Measurements from ENCODE around the gene POLE.
A peak's percentile ranks its signal among the peaks of the same experiment; 100 is the strongest.

The POLE gene, protein sequence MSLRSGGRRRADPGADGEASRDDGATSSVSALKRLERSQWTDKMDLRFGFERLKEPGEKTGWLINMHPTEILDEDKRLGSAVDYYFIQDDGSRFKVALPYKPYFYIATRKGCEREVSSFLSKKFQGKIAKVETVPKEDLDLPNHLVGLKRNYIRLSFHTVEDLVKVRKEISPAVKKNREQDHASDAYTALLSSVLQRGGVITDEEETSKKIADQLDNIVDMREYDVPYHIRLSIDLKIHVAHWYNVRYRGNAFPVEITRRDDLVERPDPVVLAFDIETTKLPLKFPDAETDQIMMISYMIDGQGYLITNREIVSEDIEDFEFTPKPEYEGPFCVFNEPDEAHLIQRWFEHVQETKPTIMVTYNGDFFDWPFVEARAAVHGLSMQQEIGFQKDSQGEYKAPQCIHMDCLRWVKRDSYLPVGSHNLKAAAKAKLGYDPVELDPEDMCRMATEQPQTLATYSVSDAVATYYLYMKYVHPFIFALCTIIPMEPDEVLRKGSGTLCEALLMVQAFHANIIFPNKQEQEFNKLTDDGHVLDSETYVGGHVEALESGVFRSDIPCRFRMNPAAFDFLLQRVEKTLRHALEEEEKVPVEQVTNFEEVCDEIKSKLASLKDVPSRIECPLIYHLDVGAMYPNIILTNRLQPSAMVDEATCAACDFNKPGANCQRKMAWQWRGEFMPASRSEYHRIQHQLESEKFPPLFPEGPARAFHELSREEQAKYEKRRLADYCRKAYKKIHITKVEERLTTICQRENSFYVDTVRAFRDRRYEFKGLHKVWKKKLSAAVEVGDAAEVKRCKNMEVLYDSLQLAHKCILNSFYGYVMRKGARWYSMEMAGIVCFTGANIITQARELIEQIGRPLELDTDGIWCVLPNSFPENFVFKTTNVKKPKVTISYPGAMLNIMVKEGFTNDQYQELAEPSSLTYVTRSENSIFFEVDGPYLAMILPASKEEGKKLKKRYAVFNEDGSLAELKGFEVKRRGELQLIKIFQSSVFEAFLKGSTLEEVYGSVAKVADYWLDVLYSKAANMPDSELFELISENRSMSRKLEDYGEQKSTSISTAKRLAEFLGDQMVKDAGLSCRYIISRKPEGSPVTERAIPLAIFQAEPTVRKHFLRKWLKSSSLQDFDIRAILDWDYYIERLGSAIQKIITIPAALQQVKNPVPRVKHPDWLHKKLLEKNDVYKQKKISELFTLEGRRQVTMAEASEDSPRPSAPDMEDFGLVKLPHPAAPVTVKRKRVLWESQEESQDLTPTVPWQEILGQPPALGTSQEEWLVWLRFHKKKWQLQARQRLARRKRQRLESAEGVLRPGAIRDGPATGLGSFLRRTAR (N-terminal part only)

DNA sequence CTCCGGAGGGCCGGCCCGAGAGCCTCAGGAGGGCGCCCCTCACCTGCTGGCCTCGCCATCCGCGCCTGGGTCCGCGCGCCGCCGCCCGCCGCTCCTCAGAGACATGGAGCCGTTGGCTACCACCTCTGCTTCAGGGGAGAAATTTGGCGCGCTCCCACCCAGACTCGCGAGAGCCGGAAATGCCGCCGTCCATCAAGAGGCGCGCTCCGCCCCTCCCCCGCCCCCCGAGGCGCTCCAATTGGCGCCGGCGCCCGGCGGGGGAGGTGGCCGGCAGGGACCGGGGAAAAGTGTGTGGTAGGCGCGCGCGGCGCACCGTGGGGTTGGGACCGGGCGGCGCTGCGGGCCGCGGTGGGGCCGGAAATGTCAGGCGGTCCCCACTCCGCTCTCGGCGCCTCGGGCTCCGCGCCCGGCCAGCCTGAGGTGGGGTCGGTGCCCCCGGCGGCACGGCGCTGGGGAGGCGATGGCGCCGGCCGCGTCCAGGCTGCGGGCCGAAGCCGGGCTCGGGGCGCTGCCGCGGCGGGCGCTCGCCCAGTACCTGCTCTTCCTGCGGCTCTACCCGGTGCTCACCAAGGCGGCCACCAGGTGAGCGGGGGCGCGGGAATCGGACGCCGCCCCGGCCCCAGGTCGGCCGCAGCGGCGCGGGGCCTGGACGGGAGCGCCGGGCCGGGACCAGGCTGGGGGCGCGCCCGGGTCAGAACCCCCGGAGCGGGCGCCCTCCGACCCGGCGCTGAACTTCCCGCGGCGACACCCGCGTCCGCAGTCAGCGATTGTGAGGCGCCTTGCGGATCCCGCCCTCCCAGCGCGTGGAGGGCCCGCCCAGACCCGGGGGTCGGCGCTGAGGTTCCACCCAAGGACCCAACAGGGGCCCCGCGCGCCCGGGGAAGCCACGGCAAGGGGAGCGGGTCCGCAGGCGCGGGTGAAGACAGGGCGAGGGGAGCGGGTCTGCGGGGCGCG is at the start of gene POLE, which contains the start of gene PXMP2:
TSS of gene POLE (minus strand) at position 132 of the 954 bp plus-strand sequence. CDS start at position 105, 27 bp downstream.
TSS of gene PXMP2 (plus strand) at position 377 of the 954 bp plus-strand sequence. CDS start at position 461, 84 bp downstream.
- no peaks in the 10 kb centered on the region for H3K9me3 ChIP-seq (ENCODE audit: control insufficient read depth, low read length)
- no peaks in the 10 kb centered on the region for H3K36me3 ChIP-seq (ENCODE audit: control insufficient read depth, insufficient read depth, low read length)
- H3K27me3 ChIP-seq (ENCODE audit: control insufficient read depth, insufficient read depth, low read length): no peaks in the 10 kb centered on the region
- H3K4me1 ChIP-seq (ENCODE audit: control insufficient read depth, insufficient read depth, low read length): peaks cover 11% of the 10 kb centered on the region
- H3K9ac ChIP-seq (ENCODE audit: low read length): peak within 1 kb of the TSS; percentile 55
- no peak within 1 kb of the TSS for H3K4me3 ChIP-seq (ENCODE audit: low read length)

DNA sequence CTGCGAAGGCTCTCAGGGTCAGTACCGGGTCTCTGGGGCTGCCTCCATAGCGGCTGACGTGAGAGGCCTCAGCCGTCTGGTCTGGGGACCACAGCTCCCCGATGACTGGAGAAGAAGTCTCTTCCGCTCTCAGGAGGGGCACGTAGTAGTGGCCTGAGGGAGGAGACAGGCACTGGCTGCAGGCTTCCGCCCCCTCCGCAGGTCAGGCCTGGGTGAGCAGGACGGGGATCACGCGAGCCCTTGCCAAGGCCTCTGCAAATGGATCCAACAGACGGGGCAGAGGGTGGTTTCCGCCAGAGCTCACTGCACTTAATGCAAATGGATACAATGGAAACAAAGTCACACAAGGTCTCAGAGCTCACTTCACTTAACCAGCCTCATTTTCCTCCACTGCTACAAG is 49.8 kb upstream of the POLE start:
- H3K4me3 ChIP-seq (ENCODE audit: low read length): no peak overlapping the region
- no peaks in the 10 kb centered on the region for H3K9me3 ChIP-seq (ENCODE audit: control insufficient read depth, low read length)
- H3K36me3 ChIP-seq (ENCODE audit: control insufficient read depth, insufficient read depth, low read length): peaks cover 31% of the 10 kb centered on the region

DNA sequence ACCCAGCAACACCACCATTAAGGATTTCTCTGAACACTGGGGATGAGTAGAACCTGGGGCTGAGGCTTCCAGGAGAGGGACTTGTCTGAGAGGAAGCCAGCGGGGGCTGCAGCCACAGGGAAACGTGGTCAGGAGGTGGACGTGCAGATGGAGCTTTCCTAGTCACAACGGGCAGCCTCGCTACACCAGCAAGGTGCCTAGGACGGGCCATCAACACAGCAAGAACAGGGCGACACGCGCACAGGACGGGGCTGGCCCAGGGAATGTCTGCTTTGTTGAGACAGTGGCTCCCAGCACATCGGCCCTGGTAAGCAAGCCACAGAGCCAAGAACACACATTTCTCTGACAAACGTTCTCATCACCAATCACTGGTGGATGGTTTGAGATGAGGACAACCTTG is 49.2 kb upstream of the POLE start:
- H3K4me3 ChIP-seq (ENCODE audit: low read length): no peak overlapping the region
- H3K9ac ChIP-seq (ENCODE audit: low read length): no peak overlapping the region
- peaks cover 26% of the 10 kb centered on the region for H3K36me3 ChIP-seq (ENCODE audit: control insufficient read depth, insufficient read depth, low read length)
- H3K27me3 ChIP-seq (ENCODE audit: control insufficient read depth, insufficient read depth, low read length): no peaks in the 10 kb centered on the region
- H3K4me1 ChIP-seq (ENCODE audit: control insufficient read depth, insufficient read depth, low read length): no peaks in the 10 kb centered on the region
- no peaks in the 10 kb centered on the region for H3K9me3 ChIP-seq (ENCODE audit: control insufficient read depth, low read length)

More for the DNA sequence above, 49.8 kb upstream of the POLE start:
- no peak overlapping the region for H3K9ac ChIP-seq (ENCODE audit: low read length)
- no peaks in the 10 kb centered on the region for H3K27me3 ChIP-seq (ENCODE audit: control insufficient read depth, insufficient read depth, low read length)
- no peaks in the 10 kb centered on the region for H3K4me1 ChIP-seq (ENCODE audit: control insufficient read depth, insufficient read depth, low read length)

DNA sequence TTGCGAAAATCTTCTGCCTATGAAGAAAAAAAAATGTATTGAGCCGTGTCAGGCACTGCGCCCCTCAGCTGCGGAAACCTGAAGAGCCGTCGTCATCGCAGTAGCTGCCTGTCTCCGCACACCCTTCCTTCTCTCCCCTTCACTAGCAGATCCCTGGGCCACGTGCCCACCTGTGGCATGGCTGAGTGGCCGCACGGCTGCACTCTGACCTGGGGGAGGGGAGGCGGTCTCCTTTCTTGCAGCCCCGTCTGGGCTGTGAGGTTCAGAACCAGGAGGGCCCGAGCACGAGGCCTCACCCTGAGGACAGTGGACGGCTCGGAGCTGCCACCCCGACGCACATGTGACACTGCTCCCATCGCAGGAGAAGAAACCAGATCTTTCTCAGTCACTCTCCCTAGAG is 48.4 kb upstream of the POLE start:
- peaks cover 19% of the 10 kb centered on the region for H3K36me3 ChIP-seq (ENCODE audit: control insufficient read depth, insufficient read depth, low read length)
- H3K9ac ChIP-seq (ENCODE audit: low read length): no peak overlapping the region
- no peaks in the 10 kb centered on the region for H3K9me3 ChIP-seq (ENCODE audit: control insufficient read depth, low read length)
- H3K27me3 ChIP-seq (ENCODE audit: control insufficient read depth, insufficient read depth, low read length): no peaks in the 10 kb centered on the region
- no peaks in the 10 kb centered on the region for H3K4me1 ChIP-seq (ENCODE audit: control insufficient read depth, insufficient read depth, low read length)
- no peak overlapping the region for H3K4me3 ChIP-seq (ENCODE audit: low read length)

DNA sequence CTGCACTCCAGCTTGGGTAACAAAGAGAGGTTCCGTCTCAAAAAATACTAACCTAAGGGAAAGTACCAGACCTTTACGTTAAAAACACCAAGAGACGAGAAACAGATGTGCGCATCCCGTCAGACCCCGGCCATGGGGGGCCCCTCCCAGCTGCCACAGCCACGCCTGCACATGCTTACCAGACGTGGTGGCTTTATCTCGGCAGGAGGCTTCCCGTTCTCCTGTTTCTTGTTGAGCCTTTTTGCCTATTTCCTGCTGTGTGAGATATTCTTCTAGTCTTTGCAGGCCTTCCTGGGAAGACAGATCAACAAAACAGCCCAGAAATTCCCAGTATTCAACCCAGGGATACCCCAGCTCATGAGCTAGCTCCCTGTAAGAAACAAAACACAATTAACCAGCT is 47.1 kb upstream of the POLE start:
- Histone ChIP-seq H3K9me3 (ENCODE audit: control insufficient read depth, low read length) (no peaks in the 10 kb centered on the region), H3K36me3 (ENCODE audit: control insufficient read depth, insufficient read depth, low read length) (peaks cover 19% of the 10 kb centered on the region), H3K27me3 (ENCODE audit: control insufficient read depth, insufficient read depth, low read length) (no peaks in the 10 kb centered on the region), H3K4me3 (ENCODE audit: low read length) (no peak overlapping the region), H3K9ac (ENCODE audit: low read length) (no peak overlapping the region), H3K4me1 (ENCODE audit: control insufficient read depth, insufficient read depth, low read length) (no peaks in the 10 kb centered on the region)

DNA sequence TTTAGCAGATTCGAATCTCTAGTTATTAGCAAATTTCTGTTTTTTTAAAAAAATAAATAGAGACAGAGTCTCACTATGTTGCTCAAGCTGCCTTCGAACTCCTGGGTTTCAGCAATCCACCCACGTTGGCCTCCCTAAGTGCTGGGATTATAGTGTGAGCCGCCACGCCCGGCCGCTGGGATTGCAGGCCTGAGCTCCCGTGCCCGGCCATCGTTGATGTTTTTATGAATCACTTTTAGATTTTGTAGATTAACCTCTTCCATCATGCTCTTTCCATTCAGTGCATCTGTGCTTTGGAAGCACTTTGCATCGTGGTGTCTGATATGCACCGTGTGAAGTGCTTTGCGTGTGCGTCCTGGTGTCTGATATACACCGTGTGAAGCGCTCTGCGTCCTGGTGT is 44.4 kb upstream of the POLE start:
- Histone ChIP-seq H3K4me3 (ENCODE audit: low read length) (no peak overlapping the region), H3K9ac (ENCODE audit: low read length) (no peak overlapping the region), H3K36me3 (ENCODE audit: control insufficient read depth, insufficient read depth, low read length) (peaks cover 11% of the 10 kb centered on the region), H3K27me3 (ENCODE audit: control insufficient read depth, insufficient read depth, low read length) (no peaks in the 10 kb centered on the region), H3K4me1 (ENCODE audit: control insufficient read depth, insufficient read depth, low read length) (no peaks in the 10 kb centered on the region), H3K9me3 (ENCODE audit: control insufficient read depth, low read length) (no peaks in the 10 kb centered on the region)

DNA sequence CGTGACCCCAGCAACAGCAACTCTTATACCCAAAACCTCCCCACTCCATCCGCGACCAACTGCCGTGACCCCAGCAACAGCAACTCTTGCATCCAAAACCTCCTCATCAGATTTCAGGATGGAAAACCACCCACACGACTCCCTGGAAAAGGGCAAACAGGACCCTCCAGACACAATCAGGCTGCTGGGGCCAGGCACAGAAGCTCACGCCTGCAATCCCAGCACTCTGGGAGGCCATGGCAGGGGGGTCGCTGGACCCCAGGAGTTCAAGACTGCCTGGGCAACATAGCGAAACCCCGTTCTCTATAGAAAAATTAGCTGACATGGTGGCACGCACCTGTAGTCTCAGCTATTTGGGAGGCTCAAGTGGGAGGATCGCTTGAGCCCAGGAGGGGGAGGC is 43.2 kb upstream of the POLE start:
- H3K4me1 ChIP-seq (ENCODE audit: control insufficient read depth, insufficient read depth, low read length): no peaks in the 10 kb centered on the region
- H3K9ac ChIP-seq (ENCODE audit: low read length): no peak overlapping the region
- H3K4me3 ChIP-seq (ENCODE audit: low read length): no peak overlapping the region
- no peaks in the 10 kb centered on the region for H3K27me3 ChIP-seq (ENCODE audit: control insufficient read depth, insufficient read depth, low read length)
- no peaks in the 10 kb centered on the region for H3K9me3 ChIP-seq (ENCODE audit: control insufficient read depth, low read length)
- H3K36me3 ChIP-seq (ENCODE audit: control insufficient read depth, insufficient read depth, low read length): peaks cover 11% of the 10 kb centered on the region

DNA sequence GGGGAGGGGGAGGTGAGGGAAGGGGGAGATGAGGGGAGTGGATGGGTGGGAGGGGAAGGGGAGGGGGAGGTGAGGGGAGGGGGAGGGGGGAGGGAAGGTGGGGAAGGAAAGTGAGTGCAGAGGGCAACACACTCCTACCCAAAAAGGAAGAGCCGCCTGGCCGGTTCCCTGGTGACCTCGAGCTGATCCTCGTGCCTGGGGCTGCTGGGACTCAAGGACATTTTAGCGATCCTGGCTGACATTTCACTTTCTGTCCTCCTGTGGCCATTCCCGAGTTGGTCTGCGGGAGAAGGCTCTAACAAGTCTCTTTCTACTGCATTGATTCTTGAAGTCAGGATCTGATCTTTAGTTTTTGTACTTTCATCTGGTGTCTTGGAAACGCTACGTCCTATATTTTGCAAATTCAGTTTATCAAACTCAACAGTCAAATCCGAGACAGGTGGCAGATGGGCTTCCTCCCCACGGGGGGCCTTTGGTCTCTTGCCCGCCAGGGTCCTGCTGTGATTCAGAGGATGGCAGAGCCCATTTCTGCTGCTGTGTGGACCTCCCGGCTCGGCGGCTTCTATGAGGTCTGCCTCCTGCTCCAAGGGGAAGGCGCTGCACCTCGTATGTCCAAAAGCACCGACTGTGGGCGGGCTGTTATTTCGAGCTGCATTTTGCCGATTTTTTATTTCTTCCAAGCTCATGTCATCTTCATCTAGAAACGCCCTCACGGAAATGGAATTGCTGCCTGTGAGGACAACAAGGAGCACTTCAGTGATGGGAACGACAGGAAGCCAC is 42.6 kb upstream of the POLE start:
- H3K27me3 ChIP-seq (ENCODE audit: control insufficient read depth, insufficient read depth, low read length): no peaks in the 10 kb centered on the region
- H3K4me1 ChIP-seq (ENCODE audit: control insufficient read depth, insufficient read depth, low read length): no peaks in the 10 kb centered on the region
- H3K9ac ChIP-seq (ENCODE audit: low read length): no peak overlapping the region
- no peak overlapping the region for H3K4me3 ChIP-seq (ENCODE audit: low read length)
- H3K36me3 ChIP-seq (ENCODE audit: control insufficient read depth, insufficient read depth, low read length): peaks cover 11% of the 10 kb centered on the region
- H3K9me3 ChIP-seq (ENCODE audit: control insufficient read depth, low read length): no peaks in the 10 kb centered on the region

DNA sequence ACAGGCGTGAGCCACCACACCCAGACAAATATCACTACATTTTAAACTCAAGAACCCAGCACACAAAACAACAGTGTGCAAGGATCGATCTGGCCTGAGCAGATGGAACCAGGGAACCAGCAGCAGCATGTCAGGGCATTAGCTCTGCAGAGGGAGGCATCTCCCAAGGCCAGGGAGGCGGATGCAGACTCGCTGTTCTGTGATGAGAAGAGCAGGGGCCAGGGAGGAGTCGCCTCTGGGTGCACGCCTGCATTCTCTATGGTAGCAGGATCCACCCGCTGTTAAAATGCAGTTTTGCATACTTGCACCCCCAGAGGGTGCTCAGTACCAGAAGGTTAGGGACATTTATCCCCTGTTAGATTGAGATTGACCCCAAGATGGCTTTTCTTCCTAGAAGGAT is 41.4 kb upstream of the POLE start:
- Histone ChIP-seq H3K9ac (ENCODE audit: low read length) (no peak overlapping the region), H3K4me1 (ENCODE audit: control insufficient read depth, insufficient read depth, low read length) (no peaks in the 10 kb centered on the region), H3K9me3 (ENCODE audit: control insufficient read depth, low read length) (no peaks in the 10 kb centered on the region), H3K4me3 (ENCODE audit: low read length) (no peak overlapping the region), H3K36me3 (ENCODE audit: control insufficient read depth, insufficient read depth, low read length) (peaks cover 13% of the 10 kb centered on the region), H3K27me3 (ENCODE audit: control insufficient read depth, insufficient read depth, low read length) (no peaks in the 10 kb centered on the region)

DNA sequence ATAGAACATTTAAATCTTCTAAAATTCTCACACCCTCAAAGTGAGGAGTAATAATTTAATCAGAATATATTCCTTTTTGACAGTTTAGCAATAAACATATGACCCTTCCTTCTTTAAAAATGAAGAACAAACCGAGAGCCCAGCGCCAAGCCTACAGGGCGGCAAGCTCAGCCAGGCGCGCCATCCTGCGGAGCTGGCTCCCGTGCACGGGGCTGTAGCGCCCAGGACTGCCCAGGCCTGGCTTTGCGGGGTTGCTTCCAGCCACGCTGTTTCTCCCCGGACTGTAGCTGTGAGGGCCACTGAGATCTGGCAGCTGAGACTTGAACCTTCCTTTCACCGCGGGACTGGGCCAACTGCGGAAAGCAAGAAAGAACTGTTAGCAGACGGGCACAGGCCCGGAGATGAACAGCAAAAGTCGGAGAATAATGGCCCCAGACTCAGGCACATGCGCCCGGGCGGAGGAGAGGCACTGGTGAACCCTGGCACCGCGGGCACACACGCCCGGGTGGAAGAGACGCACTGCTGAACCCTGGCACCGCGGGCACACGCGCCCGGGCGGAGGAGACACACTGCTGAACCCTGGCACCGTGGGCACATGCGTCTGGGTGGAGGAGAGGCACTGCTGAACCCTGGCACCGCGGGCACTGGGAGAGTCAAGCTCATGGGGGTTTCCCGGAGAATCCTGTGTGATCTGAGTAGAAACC is 40.1 kb upstream of the POLE start:
- no peaks in the 10 kb centered on the region for H3K4me1 ChIP-seq (ENCODE audit: control insufficient read depth, insufficient read depth, low read length)
- H3K4me3 ChIP-seq (ENCODE audit: low read length): no peak overlapping the region
- no peaks in the 10 kb centered on the region for H3K27me3 ChIP-seq (ENCODE audit: control insufficient read depth, insufficient read depth, low read length)
- H3K9ac ChIP-seq (ENCODE audit: low read length): no peak overlapping the region
- peaks cover 13% of the 10 kb centered on the region for H3K36me3 ChIP-seq (ENCODE audit: control insufficient read depth, insufficient read depth, low read length)
- no peaks in the 10 kb centered on the region for H3K9me3 ChIP-seq (ENCODE audit: control insufficient read depth, low read length)
